H54 (cell line): ENCODE measurements around the gene SELENOM.
"Not testable (repeated sequence)": the region's sequence is repeated elsewhere in the genome, so short reads cannot be mapped to it uniquely, and the experiment has no call there.

Experiments
- DNase-seq: peaks from one replicate; pipeline ENCODE4 v3.0.0; 2011; ENCODE audit warnings: low spot score, mixed read lengths; ENCODE audit not compliant: insufficient read length
- FAIRE-seq: peaks from 3 replicates; lab custom pipeline; 2011; peaks lifted over from hg19 to GRCh38; lab: Jason Lieb, UNC
- POLR2A ChIP-seq: IDR thresholded peaks from 2 replicates; pipeline ENCODE4 v1.6.1; 2011; ENCODE audit warnings: low read depth, mild to moderate bottlenecking, low read length

The SELENOM gene

DNA sequence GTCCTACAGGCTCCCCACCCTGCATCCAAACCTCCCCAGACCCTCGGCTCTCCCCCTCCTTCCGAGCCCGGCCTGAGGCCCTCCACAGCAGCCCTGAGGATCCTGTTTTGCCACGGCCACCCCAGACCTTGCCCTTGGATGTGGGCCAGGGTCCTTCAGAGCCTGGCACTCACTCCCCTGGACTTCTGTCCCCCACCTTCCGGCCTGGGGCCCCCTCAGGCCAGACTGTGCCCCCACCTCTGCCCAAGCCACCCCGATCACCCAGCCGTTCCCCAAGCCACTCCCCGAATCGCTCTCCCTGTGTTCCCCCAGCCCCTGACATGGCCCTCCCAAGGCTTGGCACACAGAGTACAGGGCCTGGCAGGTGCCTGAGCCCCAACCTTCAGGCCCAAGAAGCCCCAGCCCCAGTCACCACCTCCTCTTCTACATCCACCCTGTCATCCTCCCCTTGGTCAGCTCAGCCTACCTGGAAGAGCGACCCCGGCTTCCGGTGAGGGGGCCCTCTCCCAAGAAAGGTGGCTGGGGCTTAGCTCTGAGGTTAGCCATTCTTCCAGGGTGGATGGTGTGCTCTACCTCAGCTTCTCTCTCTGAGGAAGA, 18.3 kb upstream of the SELENOM start:
- no peak for TF ChIP-seq POLR2A
- DNase-seq (no peak), FAIRE-seq (no peak)

DNA sequence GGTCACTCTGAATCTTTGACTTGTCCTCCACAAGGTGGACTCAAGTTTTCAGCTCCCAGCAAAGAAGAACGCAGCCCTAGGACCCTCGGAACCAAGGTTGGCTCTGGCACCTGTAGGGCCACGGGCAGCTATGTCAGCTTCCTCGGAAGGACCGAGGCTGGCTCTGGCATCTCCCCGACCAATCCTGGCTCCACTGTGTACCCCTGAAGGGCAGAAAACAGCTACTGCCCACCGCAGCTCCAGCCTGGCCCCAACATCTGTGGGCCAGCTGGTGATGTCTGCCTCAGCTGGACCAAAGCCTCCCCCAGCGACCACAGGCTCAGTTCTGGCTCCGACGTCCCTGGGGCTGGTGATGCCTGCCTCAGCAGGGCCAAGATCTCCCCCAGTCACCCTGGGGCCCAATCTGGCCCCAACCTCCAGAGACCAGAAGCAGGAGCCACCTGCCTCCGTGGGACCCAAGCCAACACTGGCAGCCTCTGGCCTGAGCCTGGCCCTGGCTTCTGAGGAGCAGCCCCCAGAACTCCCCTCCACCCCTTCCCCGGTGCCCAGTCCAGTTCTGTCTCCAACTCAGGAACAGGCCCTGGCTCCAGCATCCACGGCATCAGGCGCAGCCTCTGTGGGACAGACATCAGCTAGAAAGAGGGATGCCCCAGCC, 17.6 kb upstream of the SELENOM start:
- no peak for DNase-seq
- no peak for FAIRE-seq
- TF ChIP-seq POLR2A = no peak

DNA sequence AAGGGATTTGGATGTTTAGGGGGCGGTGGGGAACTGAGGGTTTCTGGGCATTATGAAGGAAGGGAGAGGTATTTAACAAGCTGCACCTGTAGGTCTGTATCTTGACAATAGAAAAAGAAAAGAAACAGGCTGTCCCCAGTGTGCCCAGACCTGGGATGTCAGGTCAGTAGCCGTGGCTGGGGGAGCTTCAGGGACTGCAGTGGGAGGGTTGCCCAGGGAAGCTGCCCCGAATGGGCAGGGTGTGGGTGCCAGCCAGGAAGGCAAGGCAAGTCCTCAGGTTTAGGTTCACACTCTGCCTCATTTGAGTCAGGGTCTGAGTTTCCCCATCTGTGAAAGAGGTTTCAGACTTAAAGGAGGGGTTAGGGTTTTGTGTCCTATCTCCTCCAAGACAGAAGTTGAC, 16.9 kb upstream of the SELENOM start:
- no peak for FAIRE-seq
- no peak for TF ChIP-seq POLR2A

DNA sequence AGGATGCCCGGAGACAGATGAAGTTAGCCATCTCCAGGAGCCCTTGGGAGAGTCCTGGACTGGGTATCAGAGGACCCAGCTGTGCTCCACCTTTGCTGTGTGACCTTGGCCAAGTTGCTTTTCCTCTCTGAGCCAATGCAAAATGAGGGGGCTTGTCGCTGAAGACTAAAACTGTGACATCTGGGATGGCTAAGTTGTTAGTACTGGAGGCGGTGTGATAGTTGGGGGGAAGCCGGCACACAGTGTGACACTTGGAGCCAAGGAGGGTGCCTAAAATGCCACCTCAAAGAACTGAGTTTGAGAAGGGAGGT, 15.9 kb upstream of the SELENOM start:
- TF ChIP-seq POLR2A = no peak
- DNase-seq (no peak), FAIRE-seq (no peak)

More for the DNA sequence above, 16.9 kb upstream of the SELENOM start:
- DNase-seq = no peak

DNA sequence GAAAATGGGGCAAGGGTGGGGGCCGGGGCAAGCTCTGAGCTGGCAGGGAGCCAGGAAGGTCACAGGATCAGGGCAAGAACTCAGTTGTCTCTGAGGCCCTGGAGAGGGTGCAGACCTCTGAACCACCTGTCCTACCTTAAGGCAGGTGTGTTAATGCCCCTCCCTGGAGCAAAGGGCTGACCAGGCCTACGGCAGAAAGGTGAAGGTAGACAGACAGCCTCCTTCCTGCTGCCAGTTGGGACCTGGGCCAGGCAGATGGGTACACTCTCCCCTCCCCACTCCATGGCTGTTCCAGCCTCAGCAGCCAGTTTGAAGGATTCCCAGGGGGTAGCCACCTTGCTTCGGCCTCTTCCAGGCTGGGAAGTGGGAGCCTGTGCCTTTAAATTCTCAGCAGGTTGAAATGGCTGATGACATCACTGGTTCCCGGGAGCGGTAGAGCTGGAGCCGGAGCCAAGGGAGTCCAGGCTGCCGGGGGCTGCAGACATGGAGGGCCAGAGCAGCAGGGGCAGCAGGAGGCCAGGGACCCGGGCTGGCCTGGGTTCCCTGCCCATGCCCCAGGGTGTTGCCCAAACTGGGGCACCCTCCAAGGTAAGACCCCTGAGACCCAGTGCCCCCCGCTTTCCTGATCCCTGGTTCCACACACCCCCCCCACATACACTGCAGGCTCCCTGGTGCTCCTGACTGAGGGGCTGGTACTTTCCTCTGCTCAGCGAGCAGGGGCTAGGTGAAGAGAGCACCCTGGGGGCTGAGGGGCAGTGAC, 15.3 kb upstream of the SELENOM start, which contains the start of gene INPP5J:
TSS of gene INPP5J (plus strand) at position 435 of the 760 bp plus-strand sequence. CDS start at position 484, 49 bp downstream.
- TF ChIP-seq POLR2A = peak; percentile 26; the same call in 1 of the 2 replicates
- FAIRE-seq (no peak), DNase-seq (peak; percentile 73)

DNA sequence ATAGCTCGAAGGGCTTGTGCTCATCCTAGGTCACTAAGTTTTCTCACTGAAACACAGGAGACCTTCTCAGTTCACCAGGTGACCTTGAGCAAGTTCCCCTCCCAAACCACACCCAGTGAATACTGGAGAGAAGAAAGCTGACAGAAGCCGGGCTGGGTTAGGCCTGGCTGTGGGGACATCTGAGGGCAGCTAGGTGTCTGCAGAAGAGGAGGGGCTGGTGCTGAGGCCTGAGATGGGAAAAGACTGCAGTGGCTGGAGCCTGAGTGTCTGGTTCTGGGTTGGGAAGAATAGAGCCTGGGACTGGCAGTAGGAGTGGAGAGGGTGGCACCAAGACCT, 14.8 kb upstream of the SELENOM start:
- TF ChIP-seq POLR2A = no peak
- DNase-seq (no peak), FAIRE-seq (no peak)

DNA sequence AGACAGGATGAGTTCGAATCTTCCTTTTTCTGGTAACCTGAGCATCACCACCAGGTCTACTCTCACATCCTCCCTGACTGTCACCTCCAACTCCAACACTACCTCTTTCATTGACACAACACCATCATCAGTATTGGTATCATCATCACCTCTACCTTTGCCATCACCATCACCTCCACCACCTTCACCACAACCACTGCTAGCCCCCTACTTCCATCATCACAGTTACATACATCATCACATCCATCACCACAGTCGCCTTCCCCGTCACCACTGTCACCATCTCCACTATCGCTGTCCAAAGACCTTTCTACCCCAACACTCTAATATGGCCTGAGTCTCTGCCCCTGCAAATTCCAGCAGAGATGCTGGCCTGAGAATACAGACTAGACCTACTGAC, 14.0 kb upstream of the SELENOM start:
- FAIRE-seq = no peak
- DNase-seq = no peak
- no peak for TF ChIP-seq POLR2A

DNA sequence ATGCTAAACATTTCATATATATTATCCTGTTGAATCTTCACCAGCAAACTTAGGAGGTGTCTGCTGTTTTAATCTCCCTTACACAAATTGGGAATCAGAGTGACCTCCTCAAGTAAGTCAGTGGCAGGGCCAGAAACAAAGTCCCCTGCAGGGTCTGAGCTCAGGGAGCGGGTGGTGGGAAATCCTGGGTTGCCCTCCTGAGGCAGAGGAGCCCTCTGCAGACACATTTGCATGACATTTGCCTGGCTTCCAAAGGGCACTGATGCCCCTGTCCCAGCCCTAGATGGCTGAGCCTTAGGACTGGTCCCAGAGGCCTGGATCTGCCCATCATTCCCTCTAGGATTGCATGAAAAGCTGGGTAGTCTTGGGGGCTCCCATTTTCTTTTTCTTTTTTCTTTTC, 13.3 kb upstream of the SELENOM start:
- DNase-seq (no peak), FAIRE-seq (no peak)
- no peak for TF ChIP-seq POLR2A

DNA sequence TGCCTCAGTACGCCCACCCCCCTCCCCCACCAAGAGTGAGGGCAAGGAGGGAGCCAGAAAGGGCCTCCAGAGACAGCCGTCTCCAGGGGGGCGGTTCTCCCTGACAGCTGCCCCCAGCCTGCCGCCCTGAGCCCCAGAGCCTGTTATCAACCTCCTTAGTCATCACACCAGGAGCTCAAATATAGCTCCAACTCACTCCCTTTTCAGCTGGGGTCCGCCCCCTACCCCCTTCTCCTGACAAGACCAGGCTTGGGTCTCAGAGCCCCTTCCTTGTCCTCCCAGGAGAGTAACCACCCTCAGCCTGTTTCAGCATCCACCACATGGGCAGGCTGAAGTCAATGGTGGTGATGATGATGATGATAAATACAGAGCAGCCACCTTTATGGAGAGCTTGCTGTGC, 12.9 kb upstream of the SELENOM start:
- FAIRE-seq (no peak), DNase-seq (no peak)
- no peak for TF ChIP-seq POLR2A

DNA sequence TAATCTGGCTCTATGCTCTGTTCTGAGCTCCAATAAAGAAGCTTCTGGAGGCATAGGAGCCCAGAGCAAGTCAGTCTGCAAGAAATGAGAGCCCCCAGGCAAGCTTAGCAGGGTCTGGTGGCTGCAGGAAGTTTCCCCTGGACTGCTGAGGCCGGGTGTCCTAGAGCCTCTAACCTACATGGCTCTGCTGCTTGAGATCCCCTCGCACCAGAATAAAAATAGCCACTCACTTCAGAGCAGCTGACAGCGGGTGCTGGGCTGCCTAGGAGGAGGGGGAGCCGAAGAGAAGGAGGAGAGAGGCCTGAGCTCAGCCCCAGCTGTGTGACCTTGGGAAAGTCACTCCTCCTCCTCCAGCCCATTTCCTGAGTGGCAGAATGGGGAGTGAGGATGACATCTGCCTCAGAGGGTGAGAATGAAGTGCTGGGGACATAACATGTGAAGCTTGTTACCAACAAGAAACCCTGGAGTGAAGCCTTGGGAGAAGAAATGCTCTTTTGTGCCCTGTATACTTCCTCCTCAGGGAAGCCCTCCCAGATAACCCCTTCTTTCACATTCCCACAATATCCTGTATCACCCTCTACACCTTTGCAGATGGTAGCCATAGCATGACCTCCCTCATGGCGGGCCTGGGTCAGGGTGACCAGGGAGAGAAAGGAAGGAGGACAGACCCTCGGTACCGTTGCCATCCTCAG, 11.8 kb upstream of the SELENOM start:
- DNase-seq (no peak), FAIRE-seq (no peak)
- TF ChIP-seq POLR2A = no peak

DNA sequence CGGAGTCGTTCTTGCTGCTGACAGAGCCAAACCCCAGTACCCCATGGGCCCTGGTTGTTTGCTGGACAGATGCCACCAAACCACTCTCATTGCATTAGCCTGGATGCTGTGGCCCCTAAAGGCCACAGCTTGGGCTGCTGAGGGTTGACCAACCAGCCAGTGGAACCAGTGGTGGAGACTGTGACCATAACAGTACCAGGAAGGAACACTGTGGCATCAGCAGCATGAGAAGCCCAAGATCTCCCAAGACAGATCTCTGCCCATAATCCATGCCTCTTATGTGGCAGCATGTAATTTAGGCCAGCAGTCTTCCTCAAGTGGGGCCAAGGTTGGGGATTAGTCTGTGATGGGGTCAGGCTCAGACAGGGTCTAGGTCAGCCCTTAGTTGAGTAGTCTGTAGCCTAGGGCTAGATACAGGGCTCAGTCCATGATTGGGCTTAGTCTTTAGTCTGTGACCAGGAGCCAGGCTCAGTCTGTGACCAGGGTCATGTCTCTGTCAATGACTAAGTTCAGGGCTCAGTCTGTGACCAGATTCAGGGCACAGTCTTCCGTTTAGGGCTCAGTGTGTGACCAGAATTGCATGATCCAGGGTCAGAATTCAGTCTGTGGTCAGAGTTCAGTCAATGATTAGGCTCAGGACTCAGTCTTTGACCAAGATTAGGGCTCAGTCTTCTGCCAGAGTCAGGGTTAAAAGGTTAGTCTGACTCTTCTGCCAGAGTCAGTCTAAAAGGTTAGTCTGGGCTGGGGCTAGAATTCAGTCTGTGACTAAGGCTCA, 10.9 kb upstream of the SELENOM start:
- no peak for FAIRE-seq
- no peak for TF ChIP-seq POLR2A
- no peak for DNase-seq

DNA sequence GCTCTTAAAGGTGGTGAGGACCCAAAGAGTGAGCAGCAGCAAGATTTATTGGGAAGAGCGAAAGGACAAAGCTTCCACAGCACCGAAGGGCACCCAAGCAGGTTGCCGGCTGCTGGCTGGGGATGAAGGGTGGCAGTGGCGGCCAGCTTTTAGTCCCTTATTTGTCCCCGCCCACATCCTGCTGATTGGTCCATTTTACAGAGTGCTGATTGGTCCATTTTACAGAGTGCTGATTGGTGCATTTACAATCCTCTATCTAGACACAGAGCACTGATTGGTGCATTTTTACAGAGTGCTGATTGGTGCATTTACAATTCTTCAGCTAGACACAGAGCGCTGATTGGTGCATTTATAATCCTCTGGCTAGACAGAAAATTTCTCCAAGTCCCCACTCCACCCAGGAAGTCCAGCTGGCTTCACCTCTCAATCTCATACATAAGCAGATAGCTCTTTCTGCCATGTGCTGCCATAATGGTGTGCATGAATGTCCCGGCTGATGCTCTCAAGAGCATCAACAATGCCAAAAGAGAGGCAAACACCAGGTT, 5.3 kb upstream of the SELENOM start:
- not testable (repeated sequence) for FAIRE-seq

DNA sequence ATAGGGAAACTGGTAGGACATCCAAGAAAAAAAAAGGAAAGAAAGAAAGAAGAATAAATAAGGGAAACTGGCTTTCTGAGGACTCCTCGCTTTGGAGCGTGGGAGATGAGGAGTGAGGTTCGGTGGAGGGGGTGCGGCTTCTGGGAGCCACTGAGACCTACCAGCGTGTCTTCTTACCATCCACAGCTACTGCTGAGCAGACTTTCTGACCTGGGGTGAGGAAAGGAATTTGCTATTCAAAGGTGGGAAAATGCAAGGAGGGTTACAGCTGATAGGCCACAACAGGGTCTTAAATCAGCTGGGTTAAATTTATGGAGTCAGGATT, 488 bp upstream of the SELENOM start:
- DNase-seq (no peak), FAIRE-seq (no peak)
- no peak for TF ChIP-seq POLR2A

More for the DNA sequence above, 5.3 kb upstream of the SELENOM start:
- not testable (repeated sequence) for DNase-seq
